GM19193 (cell line): ENCODE results near the gene SORCS2.

Source experiments
- POLR2A ChIP-seq: IDR thresholded peaks from 4 replicates; pipeline ENCODE4 v1.6.1; 2011; ENCODE audit not compliant: insufficient read depth, insufficient read length; ENCODE audit errors: extremely low read depth

The SORCS2 gene

GRCh38 chr4:7762376-7763030, 570.2 kb downstream of the SORCS2 start:
- no peak for TF ChIP-seq POLR2A

- no peak for TF ChIP-seq POLR2A
These were observed 570.8 kb downstream of the SORCS2 start for GRCh38 chr4:7763106-7763505.

GRCh38 chr4:7763788-7764187, 571.5 kb downstream of the SORCS2 start:
- no peak for TF ChIP-seq POLR2A

GRCh38 chr4:7764466-7764865, 572.1 kb downstream of the SORCS2 start:
- TF ChIP-seq POLR2A, result no peak

GRCh38 chr4:7765666-7766065, 573.3 kb downstream of the SORCS2 start:
- no peak for TF ChIP-seq POLR2A

GRCh38 chr4:7766086-7766485, 573.7 kb downstream of the SORCS2 start:
- no peak for TF ChIP-seq POLR2A

GRCh38 chr4:7766661-7767345, 574.5 kb downstream of the SORCS2 start:
- no peak for TF ChIP-seq POLR2A

GRCh38 chr4:7767526-7767925, 575.2 kb downstream of the SORCS2 start:
- TF ChIP-seq POLR2A, result no peak

- no peak for TF ChIP-seq POLR2A
These were observed 575.6 kb downstream of the SORCS2 start for GRCh38 chr4:7767966-7768365.

- TF ChIP-seq POLR2A, result no peak
These were observed 576.4 kb downstream of the SORCS2 start for GRCh38 chr4:7768736-7769135.

GRCh38 chr4:7769396-7770223, 577.3 kb downstream of the SORCS2 start:
- TF ChIP-seq POLR2A, result no peak

GRCh38 chr4:7770224-7771050, 578.1 kb downstream of the SORCS2 start:
- no peak for TF ChIP-seq POLR2A

GRCh38 chr4:7771056-7771455, 578.7 kb downstream of the SORCS2 start:
- TF ChIP-seq POLR2A, result no peak

GRCh38 chr4:7771541-7772507, 579.5 kb downstream of the SORCS2 start:
- no peak for TF ChIP-seq POLR2A
